Lower lobe of right lung (tissue), 2 donors: Measurements from ENCODE around the gene ZMYM2. TPM values are rescaled to one million over a fixed set of nuclear protein-coding genes. Genes with fewer than 3 reads are reported as not detected.

Experiments
- ATAC-seq, 2 donors: fragments of 200-7000 bp; cut with Tn5 transposase; one replicate each; pipeline ENCODE4 v1.9.1; 2020 to 2022; ENCODE audit warnings: mild to moderate bottlenecking in 2 of 2, moderate library complexity in 2 of 2
- DNase-seq: peaks from one replicate; pipeline ENCODE4 v3.0.0-alpha.2; 2020
- H3K27ac ChIP-seq: fragments of 200-600 bp; one replicate; pipeline ENCODE4 v1.8.0; 2022
- H3K27me3 ChIP-seq: fragments of 200-600 bp; one replicate; pipeline ENCODE4 v1.8.0; 2022; ENCODE audit warnings: low read depth
- H3K36me3 ChIP-seq: fragments of 200-600 bp; one replicate; pipeline ENCODE4 v1.8.0; 2022; ENCODE audit warnings: mild to moderate bottlenecking
- H3K4me1 ChIP-seq: fragments of 200-600 bp; one replicate; pipeline ENCODE4 v1.8.0; 2022
- H3K4me3 ChIP-seq: fragments of 200-600 bp; one replicate; pipeline ENCODE4 v1.8.0; 2022; ENCODE audit warnings: mild to moderate bottlenecking
- H3K9me3 ChIP-seq: fragments of 200-600 bp; one replicate; pipeline ENCODE4 v1.8.0; 2022
- CTCF ChIP-seq: fragments of 200-600 bp; IDR thresholded peaks from one replicate; pipeline ENCODE4 v1.8.0; 2022; ENCODE audit warnings: antibody characterized with exemption, mild to moderate bottlenecking
- intact Hi-C: fragments of 100-400 bp; cut with DNase I; formaldehyde crosslinking; loops from one replicate; pipeline ENCODE4 v1.11.0; 2022
- total RNA-seq: library from RNA; stranded (reverse); fragmentation: NEBNext Ultra II Directional; extraction: Animal tissue kit (Norgen Biotek cat#: 25700); gene quantifications from one replicate; pipeline ENCODE4 v1.2.1, GENCODE V29; 2021
- donor health status: DM: no; HTN: yes; CAD: no; lungs with severe emphysema.

Gene ZMYM2
- total RNA-seq, 1 donor from 2014 or later = 71.5 TPM

- peaks cover 31% of the 10 kb centered on the region for H3K27me3 ChIP-seq
Observed at GRCh38 chr13:20129076-20129475, 170.5 kb downstream of the ZMYM2 start.

GRCh38 chr13:20130012-20130411 is 171.5 kb downstream of the ZMYM2 start:
- Histone ChIP-seq H3K27me3 (peaks cover 34% of the 10 kb centered on the region), H3K4me3 (no peak overlapping the region)
- intact Hi-C loops = no loop called here

More at GRCh38 chr13:20129076-20129475, 170.5 kb downstream of the ZMYM2 start:
- Histone ChIP-seq H3K4me1 (peaks cover 12% of the 10 kb centered on the region), H3K4me3 (peak overlapping the region; percentile 57), H3K36me3 (no peaks in the 10 kb centered on the region), H3K9me3 (no peaks in the 10 kb centered on the region), H3K27ac (no peak overlapping the region)
- TF ChIP-seq CTCF = no peak
- intact Hi-C loops = no loop called here
- no peak for ATAC-seq
- no peak for DNase-seq

GRCh38 chr13:20130652-20131051 is 172.1 kb downstream of the ZMYM2 start:
- no peak overlapping the region for H3K27ac ChIP-seq
- ATAC-seq (no peak), DNase-seq (no peak)
- peaks cover 36% of the 10 kb centered on the region for H3K27me3 ChIP-seq
- no peaks in the 10 kb centered on the region for H3K9me3 ChIP-seq
- intact Hi-C loops = no loop called here
- no peak for TF ChIP-seq CTCF
- no peak overlapping the region for H3K4me3 ChIP-seq
- H3K36me3 ChIP-seq = no peaks in the 10 kb centered on the region
- H3K4me1 ChIP-seq = peaks cover 12% of the 10 kb centered on the region

More at GRCh38 chr13:20130012-20130411, 171.5 kb downstream of the ZMYM2 start:
- DNase-seq (no peak), ATAC-seq (no peak)
- H3K4me1 ChIP-seq = peaks cover 12% of the 10 kb centered on the region
- TF ChIP-seq CTCF = no peak
- H3K36me3 ChIP-seq = no peaks in the 10 kb centered on the region
- no peak overlapping the region for H3K27ac ChIP-seq
- no peaks in the 10 kb centered on the region for H3K9me3 ChIP-seq

- DNase-seq = no peak
- H3K36me3 ChIP-seq = no peaks in the 10 kb centered on the region
- no peak overlapping the region for H3K27ac ChIP-seq
- H3K4me3 ChIP-seq = no peak overlapping the region
- intact Hi-C loops = no loop called here
- H3K27me3 ChIP-seq = peaks cover 38% of the 10 kb centered on the region
- no peak for ATAC-seq
- H3K4me1 ChIP-seq = peaks cover 12% of the 10 kb centered on the region
- no peak for TF ChIP-seq CTCF
- no peaks in the 10 kb centered on the region for H3K9me3 ChIP-seq
Observed at GRCh38 chr13:20131057-20131832, 172.7 kb downstream of the ZMYM2 start.

GRCh38 chr13:20132052-20132634 is 173.6 kb downstream of the ZMYM2 start:
- ATAC-seq (no peak), DNase-seq (no peak)
- Histone ChIP-seq H3K4me1 (peaks cover 12% of the 10 kb centered on the region), H3K36me3 (no peaks in the 10 kb centered on the region), H3K27ac (no peak overlapping the region), H3K9me3 (no peaks in the 10 kb centered on the region), H3K4me3 (no peak overlapping the region), H3K27me3 (peaks cover 47% of the 10 kb centered on the region)
- TF ChIP-seq CTCF = no peak
- intact Hi-C loops = no loop called here
